ENCODE data around the gene ZNF747. TPM values are rescaled to one million over a fixed set of nuclear protein-coding genes. Genes with fewer than 3 reads are reported as not detected.
"Not testable (repeated sequence)": the region's sequence is repeated elsewhere in the genome, so short reads cannot be mapped to it uniquely, and the experiment has no call there.

ZNF747 gene
- total RNA-seq, 1 experiment from 2014 or later, result 12.3 TPM

DNA sequence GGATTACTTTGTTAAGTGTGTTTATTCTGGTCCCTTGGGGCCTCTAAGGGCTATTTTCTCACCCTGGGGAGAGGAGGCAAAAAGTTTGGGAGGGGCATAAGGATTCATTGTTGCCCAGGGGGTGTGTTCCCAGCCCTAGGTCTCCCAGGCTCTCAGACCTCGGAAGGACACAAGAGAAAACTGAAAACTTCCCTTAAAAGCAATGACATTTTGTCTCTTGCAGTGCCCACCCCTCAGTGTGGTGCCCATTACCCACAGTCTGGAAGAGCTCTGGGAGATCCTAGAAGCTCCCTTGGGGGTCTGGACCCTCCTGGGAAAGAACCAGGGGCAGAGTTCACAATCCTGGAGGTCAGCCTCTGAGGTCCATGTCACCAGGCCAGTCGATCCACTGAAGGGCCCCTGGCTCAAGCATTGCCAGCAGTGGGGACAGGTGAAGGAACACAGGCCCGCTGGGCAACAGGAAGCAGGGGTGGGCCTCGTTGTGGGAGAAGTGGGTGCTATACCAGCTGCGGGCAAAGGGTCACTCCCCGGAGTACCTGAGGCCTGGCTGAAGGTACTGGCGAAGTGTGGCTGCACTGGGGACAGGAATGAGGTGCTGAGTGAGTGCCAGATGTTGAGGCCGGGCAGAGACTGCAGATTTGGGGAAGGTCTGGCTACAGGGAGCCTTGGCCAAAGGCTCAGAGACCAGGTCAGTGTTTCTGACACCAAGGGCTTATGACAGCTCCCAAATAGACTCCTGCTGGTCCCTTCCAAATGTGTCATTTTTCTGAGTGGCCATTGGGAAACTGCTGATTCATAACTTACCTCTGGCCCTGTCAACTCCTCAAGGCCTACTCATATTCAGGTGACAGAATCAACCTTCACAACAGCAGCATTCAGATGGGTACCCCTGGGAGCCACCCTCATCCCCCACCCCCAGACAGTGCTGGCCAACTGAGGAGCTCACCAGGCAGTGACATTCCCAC is 4.6 kb upstream of the ZNF747 start:
- peaks cover 16% of the 10 kb centered on the region for H3K4me1 Mint-ChIP-seq (ENCODE audit: low read depth, unreplicated experiment)
- no peaks in the 10 kb centered on the region for H3K27me3 Mint-ChIP-seq (ENCODE audit: unreplicated experiment)
- no peaks in the 10 kb centered on the region for H3K9me3 Mint-ChIP-seq (ENCODE audit: low read depth, unreplicated experiment)
- CTCF ChIA-PET, result interaction anchor here (0.6 kb wide), 1 partner anchor 467 kb away, joined by 3 read pairs; no protein-coding TSS in a partner anchor
- no peak overlapping the region for H3K4me3 Mint-ChIP-seq (ENCODE audit: low read depth, unreplicated experiment)
- no peak overlapping the region for H3K27ac Mint-ChIP-seq (ENCODE audit: unreplicated experiment)
- BruUV-seq (replicated peaks), result no TSS peak
- TF ChIP-seq, protein P1, sequence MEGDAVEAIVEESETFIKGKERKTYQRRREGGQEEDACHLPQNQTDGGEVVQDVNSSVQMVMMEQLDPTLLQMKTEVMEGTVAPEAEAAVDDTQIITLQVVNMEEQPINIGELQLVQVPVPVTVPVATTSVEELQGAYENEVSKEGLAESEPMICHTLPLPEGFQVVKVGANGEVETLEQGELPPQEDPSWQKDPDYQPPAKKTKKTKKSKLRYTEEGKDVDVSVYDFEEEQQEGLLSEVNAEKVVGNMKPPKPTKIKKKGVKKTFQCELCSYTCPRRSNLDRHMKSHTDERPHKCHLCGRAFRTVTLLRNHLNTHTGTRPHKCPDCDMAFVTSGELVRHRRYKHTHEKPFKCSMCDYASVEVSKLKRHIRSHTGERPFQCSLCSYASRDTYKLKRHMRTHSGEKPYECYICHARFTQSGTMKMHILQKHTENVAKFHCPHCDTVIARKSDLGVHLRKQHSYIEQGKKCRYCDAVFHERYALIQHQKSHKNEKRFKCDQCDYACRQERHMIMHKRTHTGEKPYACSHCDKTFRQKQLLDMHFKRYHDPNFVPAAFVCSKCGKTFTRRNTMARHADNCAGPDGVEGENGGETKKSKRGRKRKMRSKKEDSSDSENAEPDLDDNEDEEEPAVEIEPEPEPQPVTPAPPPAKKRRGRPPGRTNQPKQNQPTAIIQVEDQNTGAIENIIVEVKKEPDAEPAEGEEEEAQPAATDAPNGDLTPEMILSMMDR (IDR thresholded peaks at IDR 0.05; ENCODE audit: unreplicated experiment), result no peak
- no peak for DNase-seq
- peaks cover 17% of the 10 kb centered on the region for H3K36me3 Mint-ChIP-seq (ENCODE audit: insufficient read depth, unreplicated experiment)
- intact Hi-C loops (cut with micrococcal nuclease; ENCODE audit: unreplicated experiment), result no loop called here

DNA sequence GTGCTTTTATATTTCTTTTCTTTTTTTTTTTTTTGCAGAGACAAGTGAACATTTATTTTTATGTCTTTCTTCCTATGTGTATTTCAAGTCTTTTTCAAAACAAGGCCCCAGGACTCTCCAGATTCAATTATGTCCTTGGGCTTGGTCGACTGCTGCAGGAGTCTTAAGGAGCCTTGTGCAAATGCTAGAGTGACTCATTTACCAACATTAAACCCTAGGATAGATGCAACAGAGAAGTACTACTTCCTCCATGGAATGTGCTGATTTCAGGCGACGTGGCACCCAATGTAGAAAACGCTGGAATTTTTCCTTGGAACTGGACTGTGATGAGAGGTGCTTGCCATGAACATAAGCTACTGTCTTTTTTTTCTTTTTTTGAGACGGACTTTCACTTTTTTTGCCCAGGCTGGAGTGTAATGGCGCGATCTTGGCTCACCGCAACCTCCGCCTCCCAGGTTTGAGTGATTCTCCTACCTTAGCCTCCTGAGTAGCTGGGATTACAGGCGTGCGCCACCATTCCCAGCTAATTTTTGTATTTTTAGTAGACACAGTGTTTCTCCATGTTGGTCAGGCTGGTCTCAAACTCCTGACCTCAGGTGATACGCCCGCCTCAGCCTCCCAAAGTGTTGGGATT is 1.9 kb upstream of the ZNF747 start:
- Mint-ChIP-seq H3K27ac (ENCODE audit: unreplicated experiment) (peak overlapping the region; percentile 65), H3K36me3 (ENCODE audit: insufficient read depth, unreplicated experiment) (peaks cover 37% of the 10 kb centered on the region), H3K4me1 (ENCODE audit: low read depth, unreplicated experiment) (peaks cover 24% of the 10 kb centered on the region)
- BruUV-seq (replicated peaks); H3K9me3 Mint-ChIP-seq (ENCODE audit: low read depth, unreplicated experiment); intact Hi-C loops (cut with micrococcal nuclease; ENCODE audit: unreplicated experiment); DNase-seq; H3K27me3 Mint-ChIP-seq (ENCODE audit: unreplicated experiment); H3K4me3 Mint-ChIP-seq (ENCODE audit: low read depth, unreplicated experiment): not testable (repeated sequence)
- CTCF ChIA-PET, result interaction anchor here (0.6 to 2.8 kb wide), 2 partner anchors 23 to 106 kb away, joined by 4 to 21 read pairs; partner anchors contain the start of gene DCTPP1

DNA sequence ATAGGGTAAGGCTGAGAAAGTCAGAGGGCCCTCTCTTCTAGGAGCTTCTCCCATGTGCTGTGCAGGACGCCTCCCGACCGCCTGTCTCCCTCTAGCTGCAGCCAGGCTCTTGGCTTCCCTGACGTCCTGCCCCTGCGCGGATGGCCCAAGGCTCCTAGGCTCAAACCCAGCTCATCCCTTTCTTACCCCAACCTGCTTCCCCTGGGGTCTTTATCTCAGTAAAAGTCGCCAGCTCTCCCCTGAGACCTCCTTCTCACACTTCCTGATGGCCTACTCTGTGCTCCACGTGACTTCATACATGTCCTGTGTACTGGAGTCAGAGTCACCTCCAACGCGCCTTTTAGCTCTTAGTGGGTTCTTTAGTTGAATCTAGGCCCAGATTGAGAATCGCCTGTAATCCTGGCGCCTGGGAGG is 1.1 kb upstream of the ZNF747 start:
- TF ChIP-seq, protein P1 (IDR thresholded peaks at IDR 0.05; ENCODE audit: unreplicated experiment), result no peak
- Mint-ChIP-seq H3K36me3 (ENCODE audit: insufficient read depth, unreplicated experiment) (peaks cover 45% of the 10 kb centered on the region), H3K27me3 (ENCODE audit: unreplicated experiment) (no peaks in the 10 kb centered on the region), H3K4me3 (ENCODE audit: low read depth, unreplicated experiment) (peak overlapping the region; percentile 73), H3K27ac (ENCODE audit: unreplicated experiment) (peak overlapping the region; percentile 65), H3K9me3 (ENCODE audit: low read depth, unreplicated experiment) (no peaks in the 10 kb centered on the region), H3K4me1 (ENCODE audit: low read depth, unreplicated experiment) (peaks cover 24% of the 10 kb centered on the region)
- no TSS peak for BruUV-seq (replicated peaks)
- DNase-seq, result peak; percentile 45
- CTCF ChIA-PET, result interaction anchor here (0.7 to 2.8 kb wide), 9 partner anchors 9 to 118 kb away, joined by 3 to 21 read pairs (median 3); partner anchors contain the start of genes DCTPP1 and ZNF689
- intact Hi-C loops (cut with micrococcal nuclease; ENCODE audit: unreplicated experiment), result loop anchor here (2.0 kb wide), 1 partner anchor 105 kb away; the partner anchor contains the start of gene DCTPP1

DNA sequence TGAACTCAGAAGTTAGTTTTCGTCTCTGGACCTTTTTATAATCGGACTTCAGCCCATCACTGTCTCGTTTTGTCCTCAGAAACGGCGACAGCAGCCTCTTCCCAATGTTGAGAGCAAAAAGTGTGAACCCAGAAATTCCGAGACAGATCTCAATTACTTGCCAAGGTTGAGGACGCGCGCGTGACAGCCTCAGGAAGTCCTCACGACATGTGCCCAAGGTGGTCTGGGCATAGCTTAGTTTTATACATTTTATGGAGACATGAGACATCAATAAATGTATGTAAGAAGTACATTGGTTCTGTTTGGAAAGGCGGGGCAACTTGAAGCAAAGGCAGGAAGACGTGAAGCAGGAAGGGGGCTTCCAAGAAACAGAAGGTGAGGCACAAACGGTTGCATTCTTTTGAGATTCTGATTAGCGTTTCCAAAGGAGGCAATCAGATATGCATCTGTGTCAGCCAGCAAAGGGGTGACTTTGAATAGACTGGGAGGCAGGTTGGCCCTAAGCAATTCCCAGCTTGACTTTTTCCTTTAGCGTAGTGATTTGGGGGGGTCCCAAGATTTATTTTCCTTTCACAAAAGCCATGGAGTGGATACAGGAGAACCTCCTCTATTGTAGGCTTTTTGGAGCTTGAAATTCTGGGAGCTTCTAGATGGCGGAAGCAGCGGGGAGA is 583 bp upstream of the ZNF747 start:
- TF ChIP-seq, protein P1 (IDR thresholded peaks at IDR 0.05; ENCODE audit: unreplicated experiment), result no peak
- intact Hi-C loops (cut with micrococcal nuclease; ENCODE audit: unreplicated experiment), result loop anchor here (2.0 kb wide), 1 partner anchor 104 kb away; the partner anchor contains the start of gene DCTPP1
- peak overlapping the region; percentile 65 for H3K27ac Mint-ChIP-seq (ENCODE audit: unreplicated experiment)
- no peak for DNase-seq
- CTCF ChIA-PET, result interaction anchor here (0.6 to 2.8 kb wide), 10 partner anchors 8 to 117 kb away, joined by 3 to 21 read pairs (median 4); partner anchors contain the start of genes DCTPP1 and ZNF689
- TSS peak; percentile 91 for BruUV-seq (replicated peaks)
- peak overlapping the region; percentile 73 for H3K4me3 Mint-ChIP-seq (ENCODE audit: low read depth, unreplicated experiment)
- no peaks in the 10 kb centered on the region for H3K9me3 Mint-ChIP-seq (ENCODE audit: low read depth, unreplicated experiment)
- no peaks in the 10 kb centered on the region for H3K27me3 Mint-ChIP-seq (ENCODE audit: unreplicated experiment)
- H3K36me3 Mint-ChIP-seq (ENCODE audit: insufficient read depth, unreplicated experiment), result peaks cover 45% of the 10 kb centered on the region
- peaks cover 24% of the 10 kb centered on the region for H3K4me1 Mint-ChIP-seq (ENCODE audit: low read depth, unreplicated experiment)

All from Calu3 (cell line).